Activated T-cell treated with anti-CD3 and anti-CD28 coated beads for 4 hours (primary cell): ENCODE results near the gene SNRPD3.
"Not testable (repeated sequence)": the region's sequence is repeated elsewhere in the genome, so short reads cannot be mapped to it uniquely, and the experiment has no call there.

ENCODE experiments used
- DNase-seq: peaks from one replicate; pipeline ENCODE4 v3.0.0-alpha.2; 2020

The SNRPD3 gene

DNA sequence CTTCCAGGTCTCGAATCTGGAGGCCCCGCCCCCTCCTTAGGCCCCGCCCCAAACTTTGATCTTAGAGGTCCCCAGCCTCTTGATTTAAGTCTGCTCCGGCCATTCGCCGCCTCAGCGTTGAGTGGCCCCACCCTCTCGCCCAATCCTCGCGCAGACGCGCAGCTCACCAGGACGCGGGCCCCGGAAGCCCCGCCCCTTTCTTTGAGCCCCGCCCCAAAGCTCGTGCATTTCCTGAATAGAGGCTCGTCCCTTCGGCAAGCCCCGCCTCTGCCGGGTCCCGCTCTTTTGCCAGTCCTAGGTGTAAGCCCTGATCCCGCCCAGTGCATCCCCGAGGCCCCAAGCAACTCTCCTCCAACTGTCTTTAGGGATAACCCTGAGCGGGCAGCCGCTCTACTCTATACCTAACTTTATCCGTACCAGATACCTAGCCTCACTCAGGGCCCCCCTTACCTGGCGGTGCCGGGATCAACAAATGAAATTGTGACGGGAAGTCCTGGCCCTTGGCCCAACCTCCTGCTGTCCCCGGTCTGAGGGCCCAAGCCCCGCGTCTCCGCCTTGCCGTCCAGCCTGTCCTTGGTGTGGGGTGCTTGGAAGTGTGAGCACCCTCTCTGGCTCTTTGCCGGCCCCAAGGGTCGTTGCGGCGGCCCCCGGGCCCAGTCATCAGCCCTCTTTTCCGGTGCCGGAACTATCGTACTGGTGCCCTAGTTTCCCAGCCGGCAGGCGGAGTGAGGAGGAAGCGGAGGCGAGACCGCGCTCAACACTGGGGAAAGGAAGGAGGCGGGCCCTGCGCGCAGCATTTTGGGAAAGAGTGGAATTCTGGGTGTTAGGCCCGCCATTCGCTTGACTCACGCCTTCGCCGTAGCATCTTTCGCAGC is at the start of gene SNRPD3:
Gene SNRPD3 (plus strand): TSS at position 835 of the 875 bp plus-strand sequence. CDS start 1,676 bp downstream, outside the sequence.
- DNase-seq, result peak; percentile 100

DNA sequence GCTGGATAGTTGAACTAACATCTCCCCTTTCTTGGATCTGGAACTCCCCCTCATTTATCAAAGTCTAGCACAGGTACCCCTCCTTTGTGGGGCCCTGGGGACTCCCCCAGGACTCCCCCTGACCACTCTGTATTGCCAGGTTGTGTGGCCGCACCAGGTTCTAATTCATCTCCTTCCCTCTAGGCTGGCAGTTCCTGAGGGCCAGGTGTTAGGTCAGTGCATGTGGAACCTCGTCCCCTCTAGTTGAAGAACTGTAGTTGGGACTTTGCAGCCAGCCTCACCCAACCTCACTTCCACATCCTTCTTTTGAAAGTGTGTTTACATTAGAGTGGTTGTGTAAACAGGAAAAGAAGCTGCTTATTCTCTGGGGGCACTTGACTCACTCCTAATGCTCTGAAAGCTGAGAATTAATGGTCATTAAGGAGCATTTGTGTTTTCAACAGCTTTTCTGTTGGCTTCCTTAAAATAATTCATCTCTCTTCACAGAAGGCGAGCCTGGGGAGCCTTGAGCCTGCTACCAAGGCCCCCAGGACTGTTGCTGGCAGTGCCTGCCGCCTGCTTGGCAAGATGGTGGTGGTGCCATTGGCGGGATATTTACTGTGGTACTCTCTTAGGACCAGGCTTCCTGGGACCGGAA is 48.9 kb upstream of the SNRPD3 start:
- DNase-seq, result no peak

DNA sequence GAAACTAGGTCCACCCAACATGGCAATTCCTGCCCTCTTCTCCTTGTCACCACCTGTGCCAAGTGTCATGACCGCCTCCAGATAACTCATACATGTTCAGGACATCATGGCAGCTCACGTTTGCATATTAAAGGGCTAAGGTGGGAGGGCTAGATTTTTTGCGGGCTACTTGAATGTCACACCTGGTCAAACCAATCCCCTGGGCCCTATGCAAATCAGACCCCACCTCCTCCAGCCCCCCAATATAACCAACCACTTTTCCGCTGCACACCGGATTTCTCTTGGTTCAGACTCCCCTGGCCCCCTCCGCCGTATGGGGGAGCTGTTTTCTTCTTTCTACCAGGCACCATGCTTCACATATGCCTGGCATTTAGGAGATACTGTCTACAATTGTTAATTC is 48.1 kb upstream of the SNRPD3 start:
- no peak for DNase-seq

DNA sequence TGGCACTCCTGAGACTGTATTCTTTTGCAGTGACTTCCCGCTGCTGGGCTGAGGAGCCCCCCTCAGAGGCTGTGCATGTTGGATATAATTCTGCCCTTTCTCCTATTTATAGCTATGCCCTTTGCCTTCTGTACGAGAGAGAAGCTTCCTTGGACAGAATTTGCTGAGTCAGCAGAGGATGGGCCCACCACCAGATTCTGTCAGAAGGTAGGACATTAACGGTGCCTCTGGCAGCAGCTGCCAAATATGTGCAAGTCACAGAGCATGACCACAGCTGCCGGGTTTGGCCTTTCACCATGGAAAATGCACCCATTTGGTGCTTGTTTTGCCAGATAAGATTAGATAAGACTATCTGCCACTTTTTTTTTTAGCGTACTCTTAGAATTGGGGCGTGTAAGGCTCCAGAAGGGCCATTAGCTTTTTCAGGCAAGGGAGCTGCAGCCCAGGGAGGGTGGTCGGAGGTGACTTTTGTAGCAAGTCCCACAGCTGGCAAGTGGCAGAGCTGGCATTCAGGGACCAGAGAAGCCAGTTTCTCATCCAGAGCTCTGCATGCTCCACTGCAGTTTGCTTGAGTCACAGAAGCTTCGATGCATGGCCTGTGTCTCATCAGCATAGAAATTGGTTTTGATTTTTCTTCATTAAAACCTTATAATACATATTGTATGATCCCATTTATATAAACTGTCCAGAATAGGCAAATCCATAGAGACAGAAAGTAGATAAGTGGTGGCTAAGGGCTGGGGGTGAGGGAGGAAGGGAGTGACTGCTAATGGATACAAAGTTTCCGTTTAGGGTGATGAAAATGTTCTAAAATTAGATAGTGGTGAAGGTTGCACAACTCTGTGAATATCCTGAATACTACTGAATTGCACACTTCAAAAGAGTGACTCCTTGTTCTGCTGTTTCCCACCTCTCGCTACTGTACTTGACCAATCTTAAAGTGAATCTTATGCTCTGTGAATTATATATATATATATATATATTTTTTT is 44.9 kb upstream of the SNRPD3 start:
- no peak for DNase-seq

DNA sequence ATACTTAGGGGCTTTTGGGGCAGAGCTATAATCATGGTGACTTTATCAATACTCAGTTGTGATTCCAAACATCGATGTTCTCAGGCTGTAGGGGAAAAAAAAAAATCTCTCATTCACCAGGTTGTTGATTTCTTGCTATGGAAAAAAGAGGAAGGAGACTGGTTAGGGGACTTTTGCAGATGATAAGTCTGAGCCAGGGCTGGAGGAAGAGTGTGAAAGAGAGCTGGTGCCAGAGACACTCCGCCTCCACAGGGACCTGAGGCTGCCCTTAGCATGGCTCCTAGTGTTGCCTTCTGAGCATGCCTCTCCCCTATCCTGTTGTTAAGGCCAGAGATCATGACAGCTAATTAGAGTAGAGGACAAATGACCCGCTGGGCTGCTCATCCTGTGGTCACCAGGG is 43.8 kb upstream of the SNRPD3 start:
- no peak for DNase-seq

DNA sequence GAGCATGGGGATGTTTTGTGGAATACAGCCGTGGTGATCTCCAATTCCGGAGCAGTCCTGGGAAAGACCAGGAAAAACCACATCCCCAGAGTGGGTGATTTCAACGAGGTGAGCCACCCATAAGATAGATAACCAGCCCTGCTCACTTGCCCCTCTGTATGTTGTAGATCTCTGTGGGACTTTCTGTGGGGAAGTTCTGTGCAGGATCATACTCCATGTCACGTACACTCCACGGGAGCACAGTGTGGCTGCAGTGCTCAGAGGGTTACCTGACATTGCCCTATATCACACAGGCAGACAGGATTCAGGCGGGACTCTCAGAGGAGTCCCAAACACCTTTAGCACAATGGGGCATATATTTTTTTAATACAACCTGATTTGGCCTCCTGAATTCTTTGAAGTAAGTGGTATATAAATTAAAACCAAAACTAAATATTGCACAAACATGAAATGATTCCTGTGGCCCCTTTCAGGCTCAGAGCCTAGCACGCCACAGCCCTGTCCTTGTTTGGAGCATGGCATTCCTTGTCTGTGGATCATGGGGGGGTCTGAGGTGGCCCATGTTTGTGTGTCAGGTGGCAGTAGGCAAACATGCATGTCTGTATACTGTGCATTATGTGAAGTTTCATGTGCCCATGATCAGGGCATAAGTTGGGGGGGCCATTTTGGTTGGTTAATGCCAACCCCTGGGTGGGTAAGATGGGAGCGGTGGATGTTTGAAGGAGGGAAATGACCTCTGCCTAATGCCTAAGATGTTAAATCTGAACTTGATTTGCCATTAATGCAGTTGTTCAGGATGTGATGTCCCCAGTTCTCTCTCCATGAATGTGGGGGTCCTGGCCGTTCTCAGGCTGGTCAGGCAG is 42.2 kb upstream of the SNRPD3 start:
- DNase-seq, result no peak

DNA sequence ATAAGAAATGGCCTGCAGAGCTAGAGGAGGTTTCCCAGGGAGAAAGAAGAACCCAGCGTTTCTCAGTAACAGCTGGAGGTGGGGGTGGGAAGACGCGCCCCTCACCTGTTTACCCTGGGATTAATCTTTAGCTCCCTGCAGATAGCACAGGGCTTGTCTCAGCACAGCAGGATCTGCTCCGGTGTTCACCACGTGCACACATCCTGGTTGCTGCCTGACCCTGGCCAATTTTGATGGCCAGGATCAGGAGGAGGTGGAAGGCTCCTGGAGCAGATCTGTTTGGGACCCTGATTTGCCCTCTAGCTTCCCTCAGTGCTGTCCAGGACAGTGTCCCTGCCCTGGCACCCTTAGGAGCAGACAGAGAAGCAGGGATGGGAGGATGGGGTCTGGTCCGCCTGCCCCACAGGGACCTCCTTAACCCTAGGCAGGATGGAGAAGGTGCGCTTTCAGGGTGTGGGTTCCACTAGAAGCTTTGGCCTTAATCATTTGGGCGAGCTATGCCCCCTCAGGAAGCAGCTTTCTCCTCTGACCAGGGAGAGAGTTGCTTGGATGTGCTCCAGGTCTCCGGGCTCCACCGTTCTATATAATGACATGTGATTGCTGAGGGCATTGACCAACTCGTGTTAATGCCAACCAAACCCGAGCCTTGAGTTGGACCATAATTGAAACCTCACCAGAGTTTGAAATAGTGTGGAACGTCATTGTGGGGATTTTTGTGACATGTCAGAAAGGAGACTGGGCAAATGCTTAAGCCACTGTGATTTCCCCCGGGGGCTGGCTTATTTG is 41.4 kb upstream of the SNRPD3 start:
- DNase-seq, result no peak

DNA sequence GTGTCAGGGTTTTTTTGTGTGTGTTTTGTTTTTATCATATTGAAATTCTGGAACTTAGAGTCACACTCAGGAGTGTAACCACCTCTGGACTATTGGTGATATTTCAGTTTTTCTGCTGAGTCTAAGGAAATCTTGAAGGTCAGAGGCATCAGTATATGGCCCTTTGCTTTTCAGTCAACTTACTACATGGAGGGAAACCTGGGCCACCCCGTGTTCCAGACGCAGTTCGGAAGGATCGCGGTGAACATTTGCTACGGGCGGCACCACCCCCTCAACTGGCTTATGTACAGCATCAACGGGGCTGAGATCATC is 40.8 kb upstream of the SNRPD3 start:
- no peak for DNase-seq

DNA sequence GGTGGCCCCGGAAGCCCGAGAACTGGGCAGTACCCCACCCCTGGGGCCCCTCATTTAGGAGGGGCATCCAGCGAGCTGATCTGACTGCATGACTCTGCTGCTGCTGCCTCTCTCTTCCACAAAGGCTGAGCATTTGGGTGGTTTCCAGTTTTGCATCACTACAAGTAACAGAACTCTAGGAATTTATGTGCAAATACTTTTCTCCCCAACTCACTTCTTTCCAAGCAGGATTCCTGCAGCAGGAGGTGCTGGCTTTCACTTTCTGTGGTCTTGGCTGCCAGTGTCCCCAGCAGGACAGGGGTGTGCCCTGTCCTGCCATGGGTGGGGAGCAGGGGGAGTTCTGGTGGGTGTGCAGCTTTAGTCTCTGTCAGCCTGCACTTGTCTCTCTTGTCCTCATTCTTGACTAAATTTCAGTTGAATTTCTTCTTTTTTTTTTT is 39.5 kb upstream of the SNRPD3 start:
- no peak for DNase-seq

DNA sequence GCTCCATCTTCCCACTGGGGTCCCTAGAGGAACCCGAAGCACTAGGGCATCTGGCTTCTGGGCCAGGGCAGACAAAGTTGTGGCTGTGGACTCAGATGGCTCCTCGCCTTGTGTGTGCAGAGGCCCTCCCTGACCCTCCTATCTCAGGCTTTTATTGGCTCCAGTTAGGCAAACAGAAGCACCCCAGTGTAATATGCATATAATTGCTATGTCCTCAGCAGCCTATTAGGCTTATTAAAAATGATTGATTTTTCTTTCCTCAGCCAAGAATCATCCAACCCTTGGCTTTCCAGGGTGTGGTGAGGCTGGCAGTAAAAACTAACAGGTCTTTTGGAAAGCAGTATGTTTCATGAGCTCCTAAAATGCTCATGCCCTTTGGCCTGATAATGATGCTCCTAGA is 38.4 kb upstream of the SNRPD3 start:
- DNase-seq, result no peak

DNA sequence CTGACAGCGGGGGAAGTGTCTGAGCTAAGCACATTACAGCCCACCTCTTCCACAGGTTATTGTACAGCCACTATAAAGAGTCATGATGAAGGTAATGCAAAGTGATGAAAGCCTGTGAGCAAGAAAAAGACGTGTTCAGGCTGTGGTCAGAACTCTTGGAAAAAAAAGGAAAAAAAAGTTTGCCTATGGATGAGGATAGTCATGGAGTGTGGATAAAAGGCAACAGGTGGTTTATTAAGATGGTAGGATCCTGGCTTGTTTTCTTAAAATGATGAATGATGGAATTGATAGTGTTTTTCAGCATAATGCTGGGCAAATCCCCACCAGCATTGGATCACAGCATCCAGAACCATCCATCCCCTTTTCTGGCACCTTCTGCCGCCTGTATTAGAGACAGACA is 37.6 kb upstream of the SNRPD3 start:
- DNase-seq, result no peak

DNA sequence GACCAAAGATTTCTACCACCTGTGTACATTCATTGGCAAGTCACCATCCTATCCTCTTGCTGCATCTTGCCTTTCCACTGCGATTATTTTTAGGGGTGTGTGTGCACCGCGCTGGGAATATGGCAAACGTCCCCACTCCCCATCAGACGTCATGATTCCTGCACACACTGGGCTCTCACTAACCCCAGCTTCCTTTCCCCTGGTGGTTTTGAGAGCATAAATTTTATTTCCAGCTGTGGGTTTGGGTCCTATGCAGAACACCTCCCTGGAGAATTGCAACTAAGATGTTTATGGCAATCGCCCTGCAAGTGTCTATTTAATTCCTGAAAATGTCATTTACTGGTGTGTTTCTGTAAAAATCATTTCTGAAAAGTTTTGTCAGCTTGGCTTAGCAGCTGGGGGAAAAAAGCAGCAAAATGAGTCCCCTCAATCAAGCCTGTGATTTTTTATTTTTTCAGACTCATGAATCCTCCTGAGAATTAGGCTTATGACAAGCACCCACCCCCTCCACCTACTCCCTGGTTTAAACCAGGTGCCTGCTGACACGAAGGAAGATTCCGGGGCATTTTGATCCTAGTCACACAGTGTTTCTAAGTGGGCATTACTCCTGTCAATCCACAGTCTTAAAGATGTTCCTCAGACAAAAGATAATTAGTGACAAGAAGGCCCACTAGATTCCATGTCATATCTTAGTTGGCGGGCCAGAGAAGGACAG is 36.9 kb upstream of the SNRPD3 start:
- DNase-seq, result no peak

DNA sequence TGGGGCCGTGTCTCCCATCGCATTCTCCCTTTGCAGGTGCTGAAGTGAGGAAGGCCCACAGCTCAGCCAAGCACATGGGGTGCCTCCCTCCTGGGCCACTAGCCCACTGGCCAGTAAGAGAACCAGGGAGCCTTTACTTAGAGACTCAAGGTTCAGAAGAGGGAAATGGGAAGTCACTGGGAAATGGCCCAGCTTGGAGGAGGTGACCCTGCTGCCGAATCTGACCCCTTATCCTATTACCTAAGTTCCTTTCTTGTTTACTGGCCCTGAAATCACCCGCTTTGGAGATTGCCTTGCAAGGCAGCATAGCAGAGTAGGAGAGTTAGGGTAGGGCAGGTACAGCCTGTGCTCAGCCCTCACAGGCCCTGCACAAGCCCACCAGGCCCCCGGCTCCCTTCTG is 36.3 kb upstream of the SNRPD3 start:
- DNase-seq, result no peak

DNA sequence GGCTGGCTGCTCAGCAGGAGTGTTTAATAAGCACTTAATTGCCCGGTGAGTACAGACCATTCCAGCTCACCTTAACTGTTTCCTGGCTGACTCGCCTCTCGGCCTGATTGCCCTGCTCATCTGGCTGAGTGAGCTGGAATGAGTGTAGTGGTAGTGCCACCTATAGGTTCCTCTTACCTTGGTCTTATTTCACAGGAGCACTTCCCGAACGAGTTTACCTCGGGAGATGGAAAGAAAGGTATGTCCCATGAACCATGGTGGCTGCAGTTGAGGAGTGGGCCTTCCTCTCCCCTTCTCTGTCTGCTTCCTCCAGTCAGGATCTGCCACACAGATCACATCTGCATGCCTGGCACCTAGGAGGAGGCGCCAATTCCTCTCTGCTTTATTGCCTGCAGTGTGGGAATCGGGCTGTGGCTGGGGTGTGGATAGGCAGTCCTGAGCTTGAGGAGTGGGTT is 34.0 kb upstream of the SNRPD3 start:
- DNase-seq, result no peak

DNA sequence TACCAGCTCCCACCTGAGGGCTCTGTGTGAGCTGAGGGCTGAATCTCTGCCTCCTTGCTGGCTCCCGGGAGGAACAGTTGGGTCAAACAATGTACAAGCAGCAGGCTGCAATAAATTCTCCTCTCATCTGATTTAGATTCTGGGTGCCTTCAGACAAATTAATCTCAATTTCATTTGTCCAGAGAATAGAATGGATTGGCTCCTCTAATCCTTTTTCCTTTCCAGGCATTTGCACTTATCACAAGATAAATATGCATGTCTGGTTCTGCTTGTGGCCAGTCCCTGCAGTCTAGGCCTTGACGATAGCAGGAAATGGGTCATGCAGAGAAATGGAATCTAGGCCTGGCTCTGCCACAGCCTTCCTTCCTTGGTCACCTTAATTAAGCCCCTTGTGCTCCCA is 31.9 kb upstream of the SNRPD3 start:
- DNase-seq, result no peak

DNA sequence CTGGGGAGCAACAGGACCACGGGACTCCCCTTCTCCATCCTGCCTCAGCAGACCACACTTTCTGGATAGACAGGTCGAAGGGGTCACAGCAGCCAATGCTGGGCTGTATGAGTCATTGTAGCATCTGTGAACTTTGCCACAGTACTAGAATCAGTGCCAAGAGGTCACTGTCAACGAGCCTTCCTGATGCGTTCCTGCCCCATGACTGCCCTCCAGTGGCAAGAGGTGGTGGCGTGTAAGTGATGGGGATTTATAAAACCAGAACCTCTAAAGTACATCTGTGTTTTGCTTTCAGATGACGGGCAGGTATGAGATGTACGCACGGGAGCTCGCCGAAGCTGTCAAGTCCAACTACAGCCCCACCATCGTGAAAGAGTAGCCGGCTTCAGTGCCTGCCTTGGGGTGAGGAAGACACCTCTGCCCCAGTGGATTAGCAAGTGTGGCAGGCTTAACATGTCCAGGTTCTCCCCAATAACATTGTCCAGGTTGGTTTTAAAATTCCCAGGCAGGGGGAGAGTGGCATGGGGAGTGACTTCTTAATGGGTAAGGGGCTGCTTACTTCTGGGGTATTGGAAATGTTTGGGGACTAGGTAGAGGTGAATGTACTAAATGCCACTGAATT is 30.3 kb upstream of the SNRPD3 start:
- DNase-seq, result peak; percentile 73

DNA sequence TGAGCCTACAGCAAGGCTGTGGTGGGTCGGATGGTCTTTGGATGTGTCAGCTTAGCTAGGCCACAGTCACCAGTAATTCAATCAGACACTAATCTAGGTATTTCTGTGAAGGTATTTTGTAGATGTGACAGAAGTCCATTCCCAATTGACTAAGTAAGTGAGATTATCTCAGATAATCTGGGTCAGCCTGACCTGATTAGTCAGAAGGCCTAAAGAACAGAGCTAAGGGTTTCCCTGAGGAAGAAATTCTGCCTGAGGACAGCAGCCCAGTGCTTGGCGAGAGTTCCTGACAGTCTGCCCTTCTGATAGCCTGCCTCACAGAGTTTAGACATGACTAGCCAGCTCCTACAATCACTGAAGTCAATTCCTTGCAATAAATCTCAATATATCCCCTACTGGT is 29.6 kb upstream of the SNRPD3 start:
- DNase-seq, result no peak

DNA sequence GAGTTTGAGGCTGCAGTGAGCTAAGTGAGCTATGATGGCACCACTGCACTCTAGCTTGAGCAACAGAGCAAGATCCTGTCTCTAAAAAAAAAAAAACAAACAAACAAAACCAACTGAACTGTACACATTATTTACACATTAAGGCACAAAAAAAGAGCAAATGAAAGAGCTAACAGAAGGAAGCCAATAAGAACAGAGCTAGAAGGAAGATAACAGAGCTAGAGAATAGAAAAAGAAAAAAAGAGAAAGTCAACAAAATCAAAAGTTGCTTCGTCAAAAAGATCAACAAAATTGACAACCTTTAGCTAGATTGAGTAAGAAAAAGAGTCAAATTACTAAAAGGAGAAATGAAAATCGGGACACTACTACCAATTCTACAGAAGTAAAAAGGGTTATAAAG is 25.9 kb upstream of the SNRPD3 start:
- no peak for DNase-seq

DNA sequence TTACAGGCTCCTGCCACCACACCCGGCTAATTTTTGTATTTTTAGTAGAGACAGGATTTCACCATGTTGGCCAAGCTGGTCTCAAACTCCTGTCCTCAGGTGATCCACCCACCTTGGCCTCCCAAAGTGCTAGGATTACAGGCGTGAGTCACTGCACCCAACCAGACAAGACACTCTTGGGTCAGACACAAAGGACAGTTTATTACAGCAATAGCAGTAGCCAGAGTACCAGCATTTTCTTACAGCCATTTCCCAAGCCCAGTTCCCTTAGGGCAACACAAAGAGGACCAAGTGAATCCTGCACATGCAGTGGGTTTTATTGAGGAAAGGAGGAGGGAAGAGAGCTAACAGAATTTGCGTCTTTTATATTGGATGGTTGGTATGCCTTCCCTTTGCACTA is 24.8 kb upstream of the SNRPD3 start:
- not testable (repeated sequence) for DNase-seq

DNA sequence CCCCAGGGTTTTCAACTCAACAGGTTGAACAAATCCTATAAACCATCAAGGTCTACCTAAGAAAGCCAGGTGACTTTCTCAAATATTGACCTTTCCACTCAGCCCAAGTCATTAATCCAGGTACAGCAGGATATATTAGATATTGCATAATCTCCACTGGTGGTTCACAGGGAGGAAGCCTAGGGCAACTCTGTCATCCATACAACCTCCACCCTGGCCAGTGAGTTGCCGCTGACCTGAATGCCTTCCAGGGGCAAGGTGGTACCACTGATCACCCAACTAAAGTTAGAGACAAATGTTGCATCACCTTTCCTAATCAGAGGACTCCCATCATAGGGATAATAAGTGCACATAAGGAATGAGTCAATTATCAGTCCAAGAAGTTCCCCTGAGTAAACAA is 23.7 kb upstream of the SNRPD3 start:
- DNase-seq, result no peak
